ENCODE measurements around the gene ZNF513.

DNA sequence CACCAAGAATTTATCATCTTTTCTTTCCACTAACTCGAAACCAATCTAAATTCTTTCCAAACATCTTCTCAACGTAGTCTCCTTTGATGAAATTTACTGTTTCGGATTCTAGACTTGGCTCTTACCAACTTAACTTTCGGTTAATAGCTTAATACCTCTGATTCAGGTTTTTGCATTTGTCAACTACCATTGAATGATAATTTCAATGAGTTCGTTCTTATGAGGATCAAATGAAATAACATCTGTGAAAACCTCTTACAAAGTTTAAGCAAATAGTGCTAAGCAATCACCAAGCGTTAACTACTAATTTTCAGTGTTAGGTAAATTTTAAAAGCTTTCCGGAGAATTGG, 47.3 kb upstream of the ZNF513 start:
- TF ChIP-seq POLR2A (IDR thresholded peaks at IDR 0.05; ENCODE audit: extremely low read depth, insufficient read length): no peak
- TF ChIP-seq, protein P1, sequence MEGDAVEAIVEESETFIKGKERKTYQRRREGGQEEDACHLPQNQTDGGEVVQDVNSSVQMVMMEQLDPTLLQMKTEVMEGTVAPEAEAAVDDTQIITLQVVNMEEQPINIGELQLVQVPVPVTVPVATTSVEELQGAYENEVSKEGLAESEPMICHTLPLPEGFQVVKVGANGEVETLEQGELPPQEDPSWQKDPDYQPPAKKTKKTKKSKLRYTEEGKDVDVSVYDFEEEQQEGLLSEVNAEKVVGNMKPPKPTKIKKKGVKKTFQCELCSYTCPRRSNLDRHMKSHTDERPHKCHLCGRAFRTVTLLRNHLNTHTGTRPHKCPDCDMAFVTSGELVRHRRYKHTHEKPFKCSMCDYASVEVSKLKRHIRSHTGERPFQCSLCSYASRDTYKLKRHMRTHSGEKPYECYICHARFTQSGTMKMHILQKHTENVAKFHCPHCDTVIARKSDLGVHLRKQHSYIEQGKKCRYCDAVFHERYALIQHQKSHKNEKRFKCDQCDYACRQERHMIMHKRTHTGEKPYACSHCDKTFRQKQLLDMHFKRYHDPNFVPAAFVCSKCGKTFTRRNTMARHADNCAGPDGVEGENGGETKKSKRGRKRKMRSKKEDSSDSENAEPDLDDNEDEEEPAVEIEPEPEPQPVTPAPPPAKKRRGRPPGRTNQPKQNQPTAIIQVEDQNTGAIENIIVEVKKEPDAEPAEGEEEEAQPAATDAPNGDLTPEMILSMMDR (IDR thresholded peaks at IDR 0.05; ENCODE audit: low read depth, low read length): no peak

Measured in NB4 (cell line).